Keratinocyte (primary cell): ENCODE data around the gene GYPA. TPM values are rescaled to one million over a fixed set of nuclear protein-coding genes. Genes with fewer than 3 reads are reported as not detected.

ENCODE experiments used
- DNase-seq: peaks from one replicate; pipeline ENCODE4 v3.0.0-alpha.2; 2011; ENCODE audit warnings: low read depth, missing footprints, low spot score
- FAIRE-seq: peaks from 2 replicates; lab custom pipeline; 2011; peaks lifted over from hg19 to GRCh38; lab: Jason Lieb, UNC
- H2AFZ ChIP-seq: 2 replicates; pipeline ENCODE4 v1.6.0; 2012; ENCODE audit warnings: low read length, control low read depth, inconsistent platforms; ENCODE audit not compliant: control insufficient read depth
- H3K27ac ChIP-seq: 2 replicates; pipeline ENCODE4 v1.5.1; 2011; ENCODE audit warnings: low read length; ENCODE audit not compliant: control insufficient read depth, insufficient read depth
- H3K27me3 ChIP-seq: 3 replicates; pipeline ENCODE4 v1.6.0; 2011; ENCODE audit warnings: low read length; ENCODE audit not compliant: control insufficient read depth, insufficient read depth; ENCODE audit errors: extremely low read depth
- H3K36me3 ChIP-seq, 2 experiments: 2 replicates in 1 of 2; 3 replicates in 1 of 2; pipeline ENCODE4 v1.5.1; 2011; ENCODE audit warnings: low read length in 2 of 2, mild to moderate bottlenecking in 1 of 2; ENCODE audit not compliant: control insufficient read depth in 2 of 2, insufficient read depth in 2 of 2; ENCODE audit errors: extremely low read depth in 1 of 2
- H3K4me1 ChIP-seq: 3 replicates; pipeline ENCODE4 v1.5.1; 2011; ENCODE audit warnings: low read length; ENCODE audit not compliant: control insufficient read depth, insufficient read depth; ENCODE audit errors: extremely low read depth
- H3K4me2 ChIP-seq: 3 replicates; pipeline ENCODE4 v1.6.0; 2011; ENCODE audit warnings: low read depth, low read length; ENCODE audit not compliant: control insufficient read depth, insufficient read depth; ENCODE audit errors: extremely low read depth
- H3K4me3 ChIP-seq, 3 experiments: fragments of 200-600 bp in 1 of 3; sonication (generic) in 1 of 3; 2 replicates in 2 of 3; 3 replicates in 1 of 3; pipeline ENCODE4 v1.5.1; 2011 to 2016; ENCODE audit warnings: low read length in 3 of 3, mild to moderate bottlenecking in 3 of 3, control low read depth in 2 of 3, inconsistent platforms in 1 of 3, low read depth in 1 of 3, mixed read lengths in 1 of 3, mixed run types in 1 of 3, moderate library complexity in 1 of 3; ENCODE audit not compliant: control insufficient read depth in 2 of 3, insufficient read depth in 2 of 3; ENCODE audit errors: extremely low read depth in 1 of 3
- H3K79me2 ChIP-seq: 2 replicates; pipeline ENCODE4 v1.6.0; 2012; ENCODE audit warnings: low read length; ENCODE audit not compliant: control insufficient read depth, insufficient read depth
- H3K9ac ChIP-seq: 3 replicates; pipeline ENCODE4 v1.6.0; 2011; ENCODE audit warnings: low read length; ENCODE audit not compliant: control insufficient read depth, insufficient read depth; ENCODE audit errors: extremely low read depth
- H3K9me1 ChIP-seq: 3 replicates; pipeline ENCODE4 v1.6.0; 2011; ENCODE audit warnings: low read length; ENCODE audit not compliant: control insufficient read depth, insufficient read depth; ENCODE audit errors: extremely low read depth
- H3K9me3 ChIP-seq: 2 replicates; pipeline ENCODE4 v1.5.1; 2012; ENCODE audit warnings: low read depth, low read length; ENCODE audit not compliant: control insufficient read depth
- H4K20me1 ChIP-seq: 3 replicates; pipeline ENCODE4 v1.6.0; 2011; ENCODE audit warnings: low read length; ENCODE audit not compliant: control insufficient read depth, insufficient read depth; ENCODE audit errors: extremely low read depth
- CTCF ChIP-seq, 3 experiments: IDR thresholded peaks in 1 of 3; conservative IDR thresholded peaks in 1 of 3; optimal IDR thresholded peaks in 1 of 3; 2 replicates in 2 of 3; 3 replicates in 1 of 3; pipeline versions ENCODE3 to v1.5.1; 2011; ENCODE audit warnings: low read length in 3 of 3, mild to moderate bottlenecking in 3 of 3, moderate library complexity in 2 of 3, control low read depth in 1 of 3, inconsistent platforms in 1 of 3; ENCODE audit not compliant: insufficient read depth in 2 of 3; ENCODE audit errors: extremely low read depth in 1 of 3
- dilution Hi-C: fragments of 300-500 bp; cut with MboI; formaldehyde crosslinking; loops from one replicate; pipeline ENCODE4 v1.7.0; 2020; ENCODE audit warnings: low sequenced_read_pairs; ENCODE audit not compliant: extremely low pct_ligation_motif_present
- polyA plus RNA-seq, 5 experiments: library from polyadenylated mRNA; depleted of rRNA in 3 of 5; stranded (reverse) in 3 of 5; stranded (forward) in 1 of 5; unstranded in 1 of 5; fragments of >200 nt; gene quantifications; 1 replicate in 1 of 5; 2 replicates in 3 of 5; 3 replicates in 1 of 5; pipeline versions ENCODE4 v1.2.1 to v1.2.3, GENCODE V29; 2011 to 2012; ENCODE audit warnings: missing spikeins in 2 of 5, low read depth in 1 of 5, low replicate concordance in 1 of 5

The GYPA gene
- polyA plus RNA-seq, 1 donor (not counting 4 experiments of a cell fraction or from before 2014, with no cell fraction given), result not detected

- no peak for TF ChIP-seq CTCF (optimal IDR thresholded peaks at IDR 0.05 in 1 of 3, IDR thresholded peaks at IDR 0.05 in 1 of 3, conservative IDR thresholded peaks at IDR 0.05 in 1 of 3; ENCODE audit: extremely low read depth in 1 of 3, insufficient read depth in 2 of 3, low read length in 3 of 3)
- H4K20me1 ChIP-seq, result no peaks in the 10 kb centered on the region
- no peaks in the 10 kb centered on the region for H3K36me3 ChIP-seq
- no peak overlapping the region for H2AFZ ChIP-seq
- H3K4me3 ChIP-seq, result no peak overlapping the region
- no peak overlapping the region for H3K27ac ChIP-seq
- no peaks in the 10 kb centered on the region for H3K79me2 ChIP-seq
- H3K4me2 ChIP-seq, result no peak overlapping the region
- no peak for FAIRE-seq
- H3K9me3 ChIP-seq, result no peaks in the 10 kb centered on the region
- dilution Hi-C loops, result no loop called here
- H3K9ac ChIP-seq, result no peak overlapping the region
- H3K9me1 ChIP-seq, result no peaks in the 10 kb centered on the region
- no peaks in the 10 kb centered on the region for H3K27me3 ChIP-seq
- DNase-seq, result no peak
- H3K4me1 ChIP-seq, result no peaks in the 10 kb centered on the region
Observed at GRCh38 chr4:144183165-144183564, 42.6 kb upstream of the GYPA start.

GRCh38 chr4:144181391-144181790, 40.9 kb upstream of the GYPA start:
- no peak for FAIRE-seq
- dilution Hi-C loops, result no loop called here
- no peaks in the 10 kb centered on the region for H4K20me1 ChIP-seq
- no peaks in the 10 kb centered on the region for H3K36me3 ChIP-seq
- no peak for DNase-seq
- H3K4me1 ChIP-seq, result no peaks in the 10 kb centered on the region
- no peaks in the 10 kb centered on the region for H3K79me2 ChIP-seq
- H3K9ac ChIP-seq, result no peak overlapping the region
- no peak for TF ChIP-seq CTCF (optimal IDR thresholded peaks at IDR 0.05 in 1 of 3, IDR thresholded peaks at IDR 0.05 in 1 of 3, conservative IDR thresholded peaks at IDR 0.05 in 1 of 3; ENCODE audit: extremely low read depth in 1 of 3, insufficient read depth in 2 of 3, low read length in 3 of 3)
- no peaks in the 10 kb centered on the region for H3K9me3 ChIP-seq
- no peak overlapping the region for H2AFZ ChIP-seq
- H3K27ac ChIP-seq, result no peak overlapping the region
- no peaks in the 10 kb centered on the region for H3K27me3 ChIP-seq
- H3K4me2 ChIP-seq, result no peak overlapping the region
- no peak overlapping the region for H3K4me3 ChIP-seq
- no peaks in the 10 kb centered on the region for H3K9me1 ChIP-seq
